Naive B cell (primary cell): Measurements from ENCODE around the gene FAAP24. TPM values are rescaled to one million over a fixed set of nuclear protein-coding genes. Genes with fewer than 3 reads are reported as not detected.
"Not testable (repeated sequence)": the region's sequence is repeated elsewhere in the genome, so short reads cannot be mapped to it uniquely, and the experiment has no call there.

ENCODE experiments used
- ATAC-seq, 2 donors: fragments of 150-1000 bp; cut with Tn5 transposase; 2 replicates each; pipeline ENCODE4 v1.10.0; 2021; ENCODE audit warnings: low read depth in 2 of 2, mild to moderate bottlenecking in 2 of 2, moderate library complexity in 2 of 2
- DNase-seq: peaks from one replicate; pipeline ENCODE4 v3.0.0; 2022
- H3K27ac Mint-ChIP-seq, 6 donors: one replicate each; pipeline ENCODE4 v1.8.0; 2020 to 2022; ENCODE audit warnings: mild to moderate bottlenecking in 6 of 6, mixed read lengths in 6 of 6, moderate library complexity in 5 of 6, inconsistent platforms in 2 of 6
- H3K27me3 Mint-ChIP-seq, 3 donors: one replicate each; pipeline ENCODE4 v1.8.0; 2021 to 2022; ENCODE audit warnings: mixed read lengths in 3 of 3, mild to moderate bottlenecking in 1 of 3
- H3K36me3 Mint-ChIP-seq, 2 donors: one replicate each; pipeline ENCODE4 v1.8.0; 2020 to 2022; ENCODE audit warnings: mixed read lengths in 2 of 2, inconsistent platforms in 1 of 2, mild to moderate bottlenecking in 1 of 2
- H3K4me1 Mint-ChIP-seq, 3 donors: one replicate each; pipeline ENCODE4 v1.8.0; 2020 to 2022; ENCODE audit warnings: mixed read lengths in 3 of 3, inconsistent platforms in 1 of 3, mild to moderate bottlenecking in 1 of 3, moderate library complexity in 1 of 3
- H3K4me3 Mint-ChIP-seq, 8 donors: one replicate each; pipeline ENCODE4 v1.8.0; 2020 to 2022; ENCODE audit warnings: mild to moderate bottlenecking in 8 of 8, mixed read lengths in 8 of 8, moderate library complexity in 8 of 8, inconsistent platforms in 2 of 8
- H3K9me3 Mint-ChIP-seq, 7 donors: one replicate each; pipeline ENCODE4 v1.8.0; 2020 to 2022; ENCODE audit warnings: mixed read lengths in 7 of 7, mild to moderate bottlenecking in 5 of 7, inconsistent platforms in 2 of 7, moderate library complexity in 1 of 7
- polyA plus RNA-seq, 6 donors: library from polyadenylated mRNA; unstranded; fragments of 300-500 nt; fragmentation: Illumina TruSeq; gene quantifications; one replicate each; pipeline ENCODE4 v1.2.3, GENCODE V29; 2021; ENCODE audit warnings: low read depth in 6 of 6

Gene FAAP24
- polyA plus RNA-seq, 6 donors from 2014 or later = 1.7 to 8.5 (median 3.3) TPM

DNA sequence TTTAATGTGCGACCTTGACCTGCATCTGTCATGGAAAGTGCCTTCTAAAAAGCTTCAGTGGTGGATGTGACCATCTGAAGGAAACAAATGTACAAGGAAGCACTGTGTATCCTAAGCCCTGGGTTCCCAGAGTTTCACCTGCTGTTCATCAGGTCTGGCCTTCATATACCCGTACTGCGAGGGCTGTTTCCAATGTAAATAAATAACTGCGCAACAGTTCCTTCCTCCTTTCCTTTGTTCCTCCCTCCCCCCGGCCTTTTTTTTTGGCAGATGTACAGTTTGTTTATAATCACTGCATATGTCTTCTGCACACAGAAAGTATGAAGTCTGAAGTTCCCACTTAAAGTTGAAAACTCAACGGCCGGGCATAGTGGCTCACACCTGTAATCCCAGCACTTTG lies 5.2 kb downstream of the FAAP24 start:
- ATAC-seq = no peak
- no peaks in the 10 kb centered on the region for H3K36me3 Mint-ChIP-seq
- no peak for DNase-seq
- H3K27me3 Mint-ChIP-seq = no peaks in the 10 kb centered on the region
- no peaks in the 10 kb centered on the region for H3K9me3 Mint-ChIP-seq
- H3K4me1 Mint-ChIP-seq = peaks cover under 1 to 12% (median 7%) of the 10 kb centered on the region in 3 donors
- H3K27ac Mint-ChIP-seq = no peak overlapping the region
- no peak overlapping the region for H3K4me3 Mint-ChIP-seq

DNA sequence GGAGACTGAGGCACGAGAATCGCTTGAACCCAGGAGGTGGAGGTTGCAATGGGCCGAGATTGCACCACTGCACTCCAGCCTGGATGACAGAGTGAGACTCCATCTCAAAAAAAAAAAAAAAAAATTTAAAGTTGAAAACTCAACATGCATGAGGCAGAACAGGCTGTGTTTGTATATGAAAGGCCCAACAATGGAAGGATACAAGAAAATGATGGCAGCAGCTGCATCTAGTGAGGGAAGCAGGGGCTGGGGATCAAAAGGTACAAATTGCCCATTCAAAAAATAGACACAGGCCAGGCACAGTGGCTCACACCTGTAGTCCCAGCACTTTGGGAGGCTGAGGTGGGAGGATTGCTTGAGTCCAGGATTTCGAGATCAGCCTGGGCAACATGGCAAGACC lies 5.8 kb downstream of the FAAP24 start:
- DNase-seq, H3K27me3 Mint-ChIP-seq, H3K9me3 Mint-ChIP-seq, H3K36me3 Mint-ChIP-seq, H3K27ac Mint-ChIP-seq, ATAC-seq, H3K4me3 Mint-ChIP-seq: not testable (repeated sequence)
- H3K4me1 Mint-ChIP-seq = peaks cover 0 to 10% (median 4%) of the 10 kb centered on the region in 3 donors

DNA sequence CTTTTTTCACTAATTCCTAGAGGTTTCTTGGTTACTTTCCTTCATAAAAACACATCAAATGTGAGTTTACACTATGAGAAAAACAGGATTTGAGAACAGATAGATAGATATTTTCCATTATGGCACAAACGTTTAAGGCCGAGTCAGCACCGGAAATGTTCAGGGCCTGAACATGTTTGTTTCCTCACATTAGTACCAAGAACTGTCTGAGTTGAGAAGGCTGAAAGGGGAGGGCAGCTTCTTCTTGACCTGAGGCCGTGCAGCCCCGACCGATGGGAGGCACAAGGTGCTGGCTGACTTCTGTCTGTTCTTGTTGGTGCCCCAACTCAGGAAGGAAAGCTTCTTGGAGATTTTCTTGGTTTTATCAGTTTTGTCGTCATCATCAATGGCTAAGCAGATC lies 7.8 kb downstream of the FAAP24 start:
- H3K27me3 Mint-ChIP-seq, H3K27ac Mint-ChIP-seq, ATAC-seq, H3K4me3 Mint-ChIP-seq, H3K9me3 Mint-ChIP-seq, H3K36me3 Mint-ChIP-seq, DNase-seq: not testable (repeated sequence)
- peaks cover 0 to 10% (median 4%) of the 10 kb centered on the region in 3 donors for H3K4me1 Mint-ChIP-seq

DNA sequence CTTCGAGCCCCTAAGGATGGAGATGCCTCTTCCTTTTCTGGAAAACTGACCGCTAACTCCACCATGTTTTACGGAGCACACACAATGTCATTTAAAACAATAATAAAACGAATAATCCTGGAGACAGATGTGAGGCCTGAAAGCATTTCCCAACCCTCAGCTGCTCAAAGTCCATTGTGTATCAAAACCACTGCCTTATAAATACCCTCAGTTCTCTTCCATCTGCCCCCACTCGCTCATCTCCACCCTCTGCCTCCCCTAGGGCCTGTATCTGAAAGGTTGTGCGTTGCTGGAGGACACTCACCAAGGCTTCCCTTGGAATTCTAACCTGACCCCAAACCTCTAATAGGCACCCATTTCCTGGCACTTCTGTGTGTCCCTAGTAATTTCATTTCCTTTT lies 10.4 kb downstream of the FAAP24 start:
- peak overlapping the region in 1 of 6 donors; percentile 6 for H3K27ac Mint-ChIP-seq
- not testable (repeated sequence) for H3K27me3 Mint-ChIP-seq, H3K36me3 Mint-ChIP-seq, H3K9me3 Mint-ChIP-seq, ATAC-seq, DNase-seq, H3K4me1 Mint-ChIP-seq
- peak overlapping the region in 1 of 8 donors; percentile 22 for H3K4me3 Mint-ChIP-seq

DNA sequence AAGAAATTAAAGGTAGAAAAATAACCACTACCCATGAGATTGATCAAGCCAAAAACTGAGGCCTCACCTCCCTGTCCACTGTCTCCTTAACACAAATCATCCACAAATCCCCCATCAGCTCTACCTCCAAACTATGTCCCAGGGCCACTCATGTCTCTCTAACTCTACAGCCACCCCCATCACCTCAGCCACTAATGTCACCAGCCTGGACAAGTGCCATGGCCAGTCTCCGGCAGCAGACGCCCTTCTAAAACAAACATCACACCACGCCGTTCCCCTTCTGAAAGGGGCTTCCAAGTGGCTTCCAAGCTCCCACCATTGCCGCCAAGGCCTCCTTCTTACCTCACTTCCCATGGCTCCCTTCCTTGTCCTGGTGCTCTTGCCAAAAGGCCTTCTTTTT lies 16.2 kb downstream of the FAAP24 start:
- H3K36me3 Mint-ChIP-seq = peaks cover 12 to 17% of the 10 kb centered on the region in 2 donors
- not testable (repeated sequence) for H3K27ac Mint-ChIP-seq, H3K4me3 Mint-ChIP-seq, H3K27me3 Mint-ChIP-seq, ATAC-seq, H3K9me3 Mint-ChIP-seq, H3K4me1 Mint-ChIP-seq, DNase-seq

DNA sequence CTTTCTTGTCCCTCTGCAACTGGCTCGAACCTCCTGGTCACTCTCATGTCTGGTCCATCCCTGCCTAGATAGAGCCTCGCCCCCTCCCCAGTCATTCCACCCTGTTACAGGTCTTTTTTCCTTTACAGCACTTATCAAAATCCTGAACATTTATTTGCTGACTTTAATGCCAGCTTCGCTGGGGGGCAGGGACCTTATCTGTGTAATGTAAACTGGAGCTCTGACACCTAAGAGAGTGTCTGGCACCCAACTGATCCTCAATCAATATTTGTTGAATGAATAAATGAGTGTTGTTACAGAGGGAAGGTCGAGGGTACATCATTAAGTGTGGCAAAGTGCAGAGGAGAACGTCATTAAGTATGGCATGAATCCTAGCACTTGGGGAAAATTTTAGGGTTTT lies 16.7 kb downstream of the FAAP24 start:
- ATAC-seq = no peak
- DNase-seq = no peak
- Mint-ChIP-seq H3K9me3 (no peaks in the 10 kb centered on the region), H3K4me1 (peaks cover 0 to 3% (median 0%) of the 10 kb centered on the region in 3 donors), H3K27me3 (no peaks in the 10 kb centered on the region), H3K4me3 (no peak overlapping the region), H3K36me3 (peaks cover 12 to 17% of the 10 kb centered on the region in 2 donors), H3K27ac (no peak overlapping the region)

DNA sequence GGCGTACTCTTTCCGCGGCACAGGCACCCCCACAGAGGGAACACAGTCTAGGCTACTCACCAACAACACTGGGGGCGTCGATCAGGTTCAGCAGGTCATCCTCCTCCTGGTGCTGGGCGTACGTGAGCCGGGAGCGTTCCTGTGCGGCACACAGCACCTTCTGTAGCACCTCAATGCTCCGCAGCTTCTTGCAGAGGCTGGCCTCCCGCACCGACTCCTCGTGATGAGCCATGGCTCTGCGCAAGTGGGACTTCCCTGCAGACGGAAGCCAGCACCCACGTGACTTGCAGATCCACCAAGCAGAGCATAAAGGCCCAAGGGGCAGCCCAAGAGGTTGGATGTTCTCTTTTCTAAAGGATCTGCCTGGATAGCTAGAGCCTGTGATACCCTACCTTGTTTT lies 23.9 kb downstream of the FAAP24 start:
- H3K27ac Mint-ChIP-seq, DNase-seq, H3K4me1 Mint-ChIP-seq, H3K4me3 Mint-ChIP-seq, H3K9me3 Mint-ChIP-seq, H3K27me3 Mint-ChIP-seq, ATAC-seq: not testable (repeated sequence)
- H3K36me3 Mint-ChIP-seq = peaks cover 8 to 12% of the 10 kb centered on the region in 2 donors

DNA sequence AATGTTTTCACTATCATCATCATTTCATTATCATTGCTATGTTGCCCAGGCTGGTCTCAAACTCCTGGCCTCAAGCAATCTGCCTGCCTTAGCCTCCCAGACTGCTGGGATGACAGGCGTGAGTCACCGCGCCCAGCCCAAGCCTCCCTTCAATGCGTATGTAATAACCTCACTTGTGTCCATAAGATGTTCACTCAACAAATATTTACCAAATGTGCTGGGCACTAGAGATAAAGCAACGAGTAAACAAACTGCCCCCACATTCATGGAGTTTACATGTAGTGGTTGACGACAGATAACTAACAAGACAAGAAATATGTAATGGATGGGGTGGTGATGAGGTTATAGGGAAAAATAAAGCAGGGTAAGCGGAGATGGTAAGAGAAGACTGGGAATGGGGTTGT lies 25.0 kb downstream of the FAAP24 start:
- not testable (repeated sequence) for H3K27ac Mint-ChIP-seq, H3K27me3 Mint-ChIP-seq, H3K4me1 Mint-ChIP-seq, DNase-seq, H3K9me3 Mint-ChIP-seq, ATAC-seq
- Mint-ChIP-seq H3K36me3 (peaks cover 8 to 12% of the 10 kb centered on the region in 2 donors), H3K4me3 (peak overlapping the region in 1 of 8 donors; percentile 66)

DNA sequence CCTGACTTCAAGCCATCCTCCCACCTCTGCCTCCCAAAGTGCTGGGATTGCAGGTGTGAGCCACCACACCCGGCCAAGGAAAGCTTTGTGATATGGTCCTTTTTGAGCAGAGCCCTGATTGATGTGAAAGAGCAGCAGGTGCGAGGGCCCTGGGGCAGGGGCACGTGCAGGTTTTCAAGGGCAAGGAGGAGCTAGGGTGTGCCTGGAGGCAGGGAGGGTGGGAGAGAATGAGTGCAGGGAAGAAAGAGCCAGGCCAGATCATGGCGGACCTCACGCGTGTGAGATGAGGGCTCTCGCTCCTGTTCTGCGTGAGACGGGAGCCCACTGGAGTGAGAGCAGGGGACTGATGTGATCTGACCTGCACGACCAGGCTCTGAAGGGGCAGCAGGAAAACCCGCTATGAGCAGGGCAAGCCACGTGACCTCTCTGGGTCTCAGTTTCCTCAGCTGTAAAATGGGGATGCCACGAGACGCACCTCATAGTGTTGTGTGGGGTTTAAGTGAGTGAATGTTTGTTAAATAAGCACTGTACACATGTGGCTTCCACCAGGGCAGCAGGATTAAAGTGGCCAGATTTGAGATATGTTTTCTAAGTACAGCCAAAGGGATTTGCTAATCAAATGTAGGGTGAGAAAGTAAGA lies 25.8 kb downstream of the FAAP24 start:
- Mint-ChIP-seq H3K36me3 (peaks cover 8 to 12% of the 10 kb centered on the region in 2 donors), H3K4me3 (peak overlapping the region in 1 of 8 donors; percentile 70), H3K4me1 (peaks cover 0 to 5% (median 3%) of the 10 kb centered on the region in 3 donors), H3K27me3 (peaks cover 0 to 8% (median 0%) of the 10 kb centered on the region in 3 donors), H3K27ac (no peak overlapping the region), H3K9me3 (no peaks in the 10 kb centered on the region)
- DNase-seq (no peak), ATAC-seq (no peak)

DNA sequence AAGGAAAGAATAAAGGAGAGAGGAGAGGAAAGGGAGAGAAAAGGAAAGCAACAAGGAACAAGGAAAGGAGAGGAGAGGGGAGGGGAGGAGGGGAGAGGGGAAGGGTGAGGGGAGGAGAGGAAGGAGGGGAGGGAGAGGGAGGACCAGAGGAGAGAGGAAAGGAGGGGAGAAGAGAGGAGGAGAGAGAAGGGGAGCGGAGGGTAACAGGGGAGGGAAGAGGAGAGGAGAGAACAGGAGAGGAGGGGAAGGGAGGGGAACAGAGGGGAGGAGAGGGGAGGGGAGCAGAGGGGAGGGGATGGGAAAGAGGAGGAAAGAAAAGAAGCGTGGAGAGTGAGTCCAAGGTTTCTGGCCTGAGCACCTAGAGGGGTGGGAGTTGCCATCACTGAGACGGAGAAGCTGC lies 26.7 kb downstream of the FAAP24 start:
- peaks cover 0 to 5% (median 3%) of the 10 kb centered on the region in 3 donors for H3K4me1 Mint-ChIP-seq
- DNase-seq (no peak), ATAC-seq (no peak)
- H3K9me3 Mint-ChIP-seq = no peaks in the 10 kb centered on the region
- H3K27ac Mint-ChIP-seq = peak overlapping the region in 1 of 6 donors; percentile 14
- peaks cover 0 to 8% (median 0%) of the 10 kb centered on the region in 3 donors for H3K27me3 Mint-ChIP-seq
- H3K4me3 Mint-ChIP-seq = no peak overlapping the region
- peaks cover 8 to 12% of the 10 kb centered on the region in 2 donors for H3K36me3 Mint-ChIP-seq

DNA sequence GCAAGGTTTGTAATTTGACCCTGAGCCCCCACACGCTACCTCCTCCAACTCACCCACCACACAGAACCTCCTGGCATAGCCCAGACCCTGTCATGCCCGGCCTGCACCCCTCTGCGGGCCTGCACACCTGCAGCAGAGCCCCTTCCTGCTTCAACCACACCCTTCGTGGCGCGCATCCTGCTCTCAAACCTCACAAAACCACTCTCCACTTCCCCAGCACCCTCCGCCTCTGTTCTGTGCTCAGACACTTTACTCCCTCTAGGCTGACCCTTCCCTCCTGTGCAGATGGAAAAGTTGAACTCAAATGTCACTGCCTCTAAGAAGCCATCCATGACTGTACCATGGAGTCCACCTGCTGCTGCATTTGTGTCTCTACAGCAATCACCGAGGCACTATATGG lies 28.5 kb downstream of the FAAP24 start:
- Mint-ChIP-seq H3K9me3 (no peaks in the 10 kb centered on the region), H3K36me3 (peaks cover 14 to 15% of the 10 kb centered on the region in 2 donors), H3K4me1 (peaks cover 0 to 5% (median 3%) of the 10 kb centered on the region in 3 donors), H3K27ac (peak overlapping the region in 2 of 6 donors; percentile 19 to 29), H3K4me3 (no peak overlapping the region), H3K27me3 (peaks cover 0 to 8% (median 0%) of the 10 kb centered on the region in 3 donors)
- no peak for ATAC-seq
- no peak for DNase-seq

DNA sequence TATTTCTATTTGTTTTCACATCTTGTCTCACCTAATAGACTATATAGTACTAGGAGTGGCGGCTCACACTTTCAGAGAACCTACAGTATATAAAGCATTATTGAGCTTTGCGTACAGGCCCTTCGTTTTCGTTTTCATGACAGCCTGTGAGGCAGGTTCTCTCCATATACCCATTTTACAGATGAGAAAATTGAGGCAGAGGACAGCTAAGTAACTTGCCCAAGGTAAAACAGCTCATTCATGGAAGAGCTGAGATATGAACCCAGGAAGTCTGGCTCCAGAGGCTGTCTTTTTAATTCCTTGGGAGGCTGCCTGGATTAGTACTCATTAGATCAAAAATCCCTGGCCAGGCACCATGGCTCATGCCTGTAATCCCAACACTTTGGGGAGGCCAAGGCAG lies 28.9 kb downstream of the FAAP24 start:
- DNase-seq = no peak
- no peak for ATAC-seq
- Mint-ChIP-seq H3K4me1 (peaks cover 0 to 5% (median 3%) of the 10 kb centered on the region in 3 donors), H3K4me3 (no peak overlapping the region), H3K27ac (no peak overlapping the region), H3K27me3 (peaks cover 0 to 8% (median 0%) of the 10 kb centered on the region in 3 donors), H3K9me3 (no peaks in the 10 kb centered on the region), H3K36me3 (peaks cover 16 to 18% of the 10 kb centered on the region in 2 donors)

DNA sequence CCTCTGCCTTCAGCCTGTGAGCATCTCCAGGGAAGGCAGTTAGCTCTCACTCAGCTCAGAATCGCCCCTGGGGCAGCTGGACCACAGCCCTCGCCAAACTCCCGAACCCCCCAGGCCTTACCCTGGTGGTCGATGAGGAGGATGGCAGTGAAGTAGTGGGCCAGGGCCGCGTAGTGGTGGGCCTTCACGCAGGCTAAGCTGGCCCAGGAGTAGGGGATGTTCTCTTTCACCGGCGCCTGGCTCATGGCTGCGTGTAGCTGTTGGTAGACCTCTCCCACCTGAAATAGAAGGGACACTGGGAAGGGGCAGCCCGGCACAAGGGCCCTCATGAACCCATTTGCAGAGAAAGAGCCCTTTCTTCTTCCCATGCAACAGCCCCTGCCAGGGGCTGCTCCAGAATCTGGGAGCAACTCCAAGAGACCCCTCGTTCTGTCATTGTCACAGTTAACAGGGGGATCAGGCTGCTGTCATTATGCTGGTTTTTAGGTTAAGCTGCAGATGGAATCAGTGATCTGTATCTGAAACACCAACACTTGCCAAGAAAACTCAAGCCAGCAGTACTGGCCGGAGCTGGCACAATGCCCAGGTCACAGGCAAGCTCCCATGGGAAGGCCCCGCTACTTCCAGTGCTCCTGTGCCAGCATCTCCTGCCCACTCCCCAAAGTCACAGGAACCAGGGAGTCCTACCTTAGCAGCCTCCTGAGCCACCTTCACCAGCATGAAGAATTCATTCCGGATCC lies 30.3 kb downstream of the FAAP24 start:
- not testable (repeated sequence) for ATAC-seq, DNase-seq, H3K4me3 Mint-ChIP-seq, H3K27me3 Mint-ChIP-seq, H3K9me3 Mint-ChIP-seq, H3K4me1 Mint-ChIP-seq
- Mint-ChIP-seq H3K27ac (peak overlapping the region in 1 of 6 donors; percentile 7), H3K36me3 (peaks cover 16 to 18% of the 10 kb centered on the region in 2 donors)

DNA sequence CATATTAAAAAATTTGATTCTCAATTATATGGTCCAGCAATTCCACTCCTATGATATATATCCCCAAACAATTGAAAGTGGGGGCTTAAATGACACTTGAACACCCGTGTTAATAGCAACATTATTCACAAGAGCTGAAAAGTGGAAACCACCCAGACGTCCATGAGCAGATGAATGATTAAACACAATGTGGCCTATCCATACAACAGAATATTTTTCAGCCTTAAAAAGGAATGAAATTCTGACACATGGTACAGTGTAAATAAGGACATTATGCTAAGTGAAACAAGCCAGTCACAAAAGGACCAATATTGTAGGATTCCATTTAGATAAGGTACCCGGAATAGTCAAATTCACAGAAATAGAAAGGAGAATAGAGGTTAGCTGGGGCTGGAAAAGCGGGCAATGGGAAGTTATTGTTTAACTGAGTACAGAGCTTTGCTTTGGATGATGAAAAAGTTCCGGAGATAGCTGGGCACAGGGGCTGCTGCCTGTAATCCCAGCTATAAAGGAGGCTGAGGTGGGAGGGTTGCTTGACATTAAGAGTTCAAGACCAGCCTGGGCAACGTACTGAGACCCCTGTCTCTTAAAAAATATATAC lies 31.5 kb downstream of the FAAP24 start:
- not testable (repeated sequence) for DNase-seq, H3K4me3 Mint-ChIP-seq, H3K4me1 Mint-ChIP-seq, H3K27ac Mint-ChIP-seq, ATAC-seq, H3K36me3 Mint-ChIP-seq, H3K27me3 Mint-ChIP-seq, H3K9me3 Mint-ChIP-seq
